Measurements from ENCODE around the gene RHOU.
"Not testable (repeated sequence)": the region's sequence is repeated elsewhere in the genome, so short reads cannot be mapped to it uniquely, and the experiment has no call there.

The RHOU gene

GRCh38 chr1:228760979-228761378 is 25.7 kb downstream of the RHOU start:
- DNase-seq = no peak

DNA sequence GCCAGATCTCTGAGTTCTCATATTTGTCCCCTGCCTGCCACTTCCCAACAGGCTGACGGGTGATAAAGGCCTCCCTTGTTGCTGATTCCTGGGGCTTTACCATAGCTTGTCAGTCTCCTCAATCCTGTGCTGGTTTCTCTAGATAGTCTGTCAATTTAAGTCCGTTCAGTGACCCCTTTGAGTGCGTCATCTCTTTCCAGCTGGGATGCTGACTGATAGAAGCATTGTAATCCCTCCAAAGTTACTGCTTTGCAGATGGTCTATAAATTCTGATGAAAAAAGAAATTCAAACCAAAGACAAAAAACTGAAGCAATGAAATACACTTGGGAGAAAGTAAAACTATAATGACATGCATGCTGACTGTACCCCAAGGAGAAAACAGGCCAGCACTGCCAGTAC is 28.3 kb downstream of the RHOU start:
- DNase-seq = no peak

GRCh38 chr1:228765168-228765946 is 30.1 kb downstream of the RHOU start:
- DNase-seq = no peak

GRCh38 chr1:228766788-228767187 is 31.5 kb downstream of the RHOU start:
- DNase-seq = no peak

GRCh38 chr1:228767636-228768354 is 32.5 kb downstream of the RHOU start:
- no peak for DNase-seq

DNA sequence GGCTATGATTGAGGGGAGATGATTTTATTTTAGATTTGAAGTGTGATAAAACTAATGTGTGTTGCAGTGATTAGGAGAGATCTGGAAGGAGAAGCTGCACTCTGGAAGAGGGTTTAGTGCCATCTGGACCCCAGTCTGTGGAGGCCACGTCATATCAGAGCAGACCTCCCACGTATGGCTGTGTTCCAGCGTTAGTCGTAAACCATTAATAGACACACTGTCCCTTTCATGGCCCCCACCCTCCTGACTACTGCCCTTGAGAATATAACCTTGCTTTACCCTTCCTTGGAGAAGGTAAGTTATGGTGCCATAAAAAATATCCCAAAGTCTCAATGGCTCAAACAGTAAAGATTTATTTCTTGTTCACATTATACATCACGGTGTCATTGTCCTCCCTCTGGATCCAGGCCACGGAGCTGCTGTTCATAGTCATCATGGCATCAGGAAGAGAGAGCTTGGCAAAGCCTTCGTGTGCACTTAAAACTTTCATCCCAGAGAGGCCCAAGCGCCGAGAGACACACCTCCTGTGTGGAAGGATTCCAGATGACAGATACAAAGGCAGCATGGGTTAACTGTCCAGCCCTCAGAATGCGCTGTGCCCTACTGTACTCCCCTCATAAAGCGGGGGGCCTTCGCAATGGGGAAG is 33.2 kb downstream of the RHOU start:
- peak; percentile 23 for DNase-seq

GRCh38 chr1:228770779-228771223 is 35.5 kb downstream of the RHOU start:
- DNase-seq = no peak

GRCh38 chr1:228772516-228773212 is 37.4 kb downstream of the RHOU start:
- no peak for DNase-seq

GRCh38 chr1:228775946-228776345 is 40.7 kb downstream of the RHOU start:
- DNase-seq = not testable (repeated sequence)

- DNase-seq = no peak
Observed at GRCh38 chr1:228776449-228776848, 41.2 kb downstream of the RHOU start.

DNA sequence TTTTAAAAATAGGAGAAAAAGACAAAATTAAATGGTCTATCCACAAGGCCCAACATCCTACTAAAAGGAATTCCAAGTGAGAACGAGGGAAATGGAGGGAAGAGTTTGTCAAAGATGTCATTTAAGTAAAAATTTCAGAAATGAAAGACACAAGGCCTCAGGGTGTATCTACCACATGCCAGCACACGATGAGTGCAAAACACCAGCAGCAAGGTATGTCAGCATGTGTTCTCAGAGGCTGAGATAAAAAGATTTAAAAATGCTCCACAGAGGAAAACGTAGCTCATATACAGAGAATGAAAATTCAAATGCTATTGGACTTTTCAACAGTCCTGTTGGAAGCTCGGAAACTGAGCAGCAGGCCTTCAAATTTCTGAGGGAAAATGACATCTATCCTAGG is 42.0 kb downstream of the RHOU start:
- DNase-seq = no peak

DNA sequence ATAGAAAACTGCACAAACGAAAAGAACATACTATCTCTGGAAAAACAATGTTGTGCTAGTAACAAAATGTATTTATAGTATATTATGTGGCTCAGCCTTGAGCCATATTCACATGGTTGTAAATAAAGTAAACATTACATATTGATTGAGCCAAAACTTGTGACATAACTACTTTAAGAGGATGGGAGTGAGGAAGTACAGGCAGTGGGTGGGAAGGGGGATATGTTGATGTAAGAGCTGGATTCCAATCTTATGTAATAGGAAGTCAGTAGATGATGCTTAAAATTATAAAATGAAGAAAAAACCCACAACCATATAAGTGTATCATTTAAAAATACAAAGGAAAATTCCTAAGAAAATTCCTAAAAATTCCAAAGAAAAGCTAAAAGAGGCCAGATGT is 42.7 kb downstream of the RHOU start:
- DNase-seq = no peak

- no peak for DNase-seq
Observed at GRCh38 chr1:228778466-228778865, 43.2 kb downstream of the RHOU start.

GRCh38 chr1:228778961-228779360 is 43.7 kb downstream of the RHOU start:
- no peak for DNase-seq

GRCh38 chr1:228781161-228781808 is 46.0 kb downstream of the RHOU start:
- peak; percentile 81 for DNase-seq

DNA sequence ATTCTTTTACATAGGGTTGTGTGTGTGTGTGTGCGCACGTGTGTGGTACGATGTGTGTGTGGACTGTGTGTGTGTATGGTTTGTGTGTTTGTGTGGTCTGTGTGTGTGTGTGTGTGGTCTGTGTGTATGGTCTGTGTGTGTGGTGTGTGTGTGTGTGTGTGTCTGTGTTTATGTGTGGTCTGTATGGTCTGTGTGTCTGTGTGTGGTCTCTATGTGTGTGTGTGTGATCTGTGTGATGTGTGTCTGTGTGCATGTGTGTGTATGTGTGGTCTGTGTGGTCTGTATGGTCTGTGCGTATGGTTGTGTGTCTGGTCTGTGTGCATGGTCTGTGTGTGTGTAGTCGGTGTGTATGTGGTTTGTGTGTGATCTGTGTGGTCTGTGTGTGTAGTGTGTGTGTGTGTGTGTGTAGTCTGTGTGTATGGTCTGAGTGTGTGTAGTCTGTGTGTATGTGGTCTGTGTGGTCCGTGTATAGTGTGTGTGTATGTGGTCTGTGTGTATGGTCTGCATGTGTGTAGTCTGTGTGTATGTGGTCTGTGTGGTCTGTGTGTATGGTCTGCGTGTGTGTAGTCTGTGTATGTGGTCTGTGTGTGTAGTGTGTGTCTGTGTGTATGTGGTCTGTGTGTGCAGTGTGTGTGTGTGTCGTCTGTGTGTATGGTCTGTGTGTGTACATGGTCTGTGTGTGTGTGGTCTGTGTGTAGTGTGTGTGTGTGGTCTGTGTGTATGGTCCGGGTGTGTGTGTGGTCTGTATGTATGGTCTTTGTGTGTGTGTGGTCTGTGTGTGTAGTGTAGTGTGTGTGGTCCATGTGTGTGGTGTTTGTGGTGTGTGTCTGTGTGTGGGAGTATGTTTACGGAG is 46.8 kb downstream of the RHOU start:
- no peak for DNase-seq

DNA sequence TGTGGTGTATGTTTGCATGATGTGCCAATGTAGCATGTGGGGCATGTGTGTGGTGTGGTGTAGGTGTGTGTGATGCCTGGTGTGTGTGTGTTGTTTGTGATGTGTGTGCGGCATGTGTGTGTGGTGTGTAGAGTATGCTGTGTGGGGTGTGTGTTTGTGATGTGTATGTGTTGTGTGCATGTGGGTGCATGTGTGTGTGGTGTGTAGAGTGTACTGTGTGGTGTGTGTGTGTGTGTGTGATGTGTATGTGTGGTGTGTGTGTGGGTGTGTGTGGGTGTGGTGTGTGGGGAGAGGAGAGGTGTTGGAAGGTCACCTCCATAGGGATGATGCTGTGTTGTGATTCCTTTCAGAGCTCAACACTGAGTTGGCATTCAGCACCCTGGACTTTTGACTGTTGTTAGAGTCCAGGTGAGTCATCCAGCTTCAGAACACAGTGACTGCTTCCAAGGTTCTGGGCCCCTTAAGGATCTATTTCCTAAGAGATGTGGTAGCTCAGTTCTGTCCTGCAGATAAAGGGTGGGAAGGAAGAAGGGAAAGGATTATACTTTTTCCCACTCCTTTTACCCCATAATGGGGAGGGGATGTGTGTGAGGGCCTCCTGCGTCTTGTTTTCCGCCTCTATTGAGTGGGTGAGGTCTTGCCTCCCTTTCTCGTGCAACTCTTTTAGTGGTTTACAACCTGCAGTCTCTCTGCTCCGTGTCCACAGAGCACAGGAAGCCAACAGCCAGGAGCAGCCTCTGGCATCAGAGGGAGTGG is 47.6 kb downstream of the RHOU start:
- DNase-seq = peak; percentile 71

DNA sequence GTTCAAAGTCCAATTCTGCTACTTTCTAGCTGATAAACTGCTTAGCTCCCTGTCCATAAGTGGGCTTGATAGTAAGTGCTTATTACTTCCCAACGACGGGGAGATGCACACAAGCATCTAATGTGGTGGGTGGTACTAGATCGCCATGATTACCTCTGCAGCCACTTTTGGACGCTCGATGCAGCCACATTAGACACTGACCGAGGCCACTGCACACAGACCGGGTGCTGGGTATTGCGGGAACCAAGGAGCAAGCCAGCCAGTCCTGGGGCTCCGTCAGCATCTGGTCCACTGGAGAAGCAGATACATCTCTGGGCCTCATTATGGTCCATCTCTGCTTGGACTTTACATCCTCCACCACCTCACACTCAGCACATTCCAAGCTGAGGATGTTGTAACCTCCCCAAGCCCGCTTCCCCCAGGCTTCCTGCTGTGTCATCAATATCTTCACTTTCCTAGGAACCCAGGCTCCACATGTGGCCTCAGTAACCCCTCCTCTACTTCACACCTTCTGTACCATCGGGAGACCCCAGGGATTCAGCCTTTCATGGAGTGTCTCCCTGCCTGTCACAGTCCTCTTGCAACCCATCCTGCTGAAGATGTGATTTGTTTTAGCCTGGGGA is 48.2 kb downstream of the RHOU start:
- no peak for DNase-seq

- DNase-seq = no peak
Observed at GRCh38 chr1:228784181-228784580, 48.9 kb downstream of the RHOU start.

Measured in fibroblast of skin of abdomen (primary cell).